Lung (tissue), 12 donors: Measurements from ENCODE around the gene LRP5. TPM values are rescaled to one million over a fixed set of nuclear protein-coding genes. Genes with fewer than 3 reads are reported as not detected.

Experiments used
- ATAC-seq: fragments of 200-7000 bp; cut with Tn5 transposase; one replicate; pipeline ENCODE4 v1.9.1; 2020; ENCODE audit warnings: moderate number of reproducible peaks; ENCODE audit not compliant: insufficient read depth, low FRiP score
- DNase-seq, 3 donors: peaks; one replicate each; pipeline ENCODE4 v3.0.0-alpha.2; 2013 to 2017
- H3K27ac ChIP-seq, 2 donors: one replicate each; pipeline ENCODE4 v1.5.1; 2013; ENCODE audit warnings: mild to moderate bottlenecking in 2 of 2, moderate library complexity in 2 of 2, control low read depth in 1 of 2, inconsistent platforms in 1 of 2, low read depth in 1 of 2, low read length in 1 of 2
- H3K27me3 ChIP-seq, 3 donors: one replicate each; pipeline ENCODE4 v1.5.1; 2013; ENCODE audit warnings: low read length in 2 of 3; ENCODE audit not compliant: control insufficient read depth in 3 of 3, insufficient read depth in 3 of 3
- H3K36me3 ChIP-seq, 4 donors: one replicate each; pipeline ENCODE4 v1.5.1; 2013; ENCODE audit warnings: low read length in 4 of 4, mild to moderate bottlenecking in 1 of 4, moderate library complexity in 1 of 4; ENCODE audit not compliant: control insufficient read depth in 4 of 4, insufficient read depth in 4 of 4
- H3K4me1 ChIP-seq, 5 donors: one replicate each; pipeline ENCODE4 v1.5.1; 2013; ENCODE audit warnings: low read length in 5 of 5, mild to moderate bottlenecking in 2 of 5, moderate library complexity in 1 of 5; ENCODE audit not compliant: control insufficient read depth in 5 of 5, insufficient read depth in 5 of 5
- H3K4me3 ChIP-seq: one replicate; pipeline ENCODE4 v1.5.1; 2013; ENCODE audit warnings: mild to moderate bottlenecking, control low read depth, moderate library complexity
- H3K9ac ChIP-seq, 2 donors: one replicate each; pipeline ENCODE4 v1.5.1; 2013; ENCODE audit warnings: low read length in 2 of 2, control low read depth in 1 of 2; ENCODE audit not compliant: insufficient read depth in 1 of 2
- H3K9me3 ChIP-seq, 4 donors: one replicate each; pipeline ENCODE4 v1.5.1; 2013; ENCODE audit warnings: low read length in 3 of 4, mild to moderate bottlenecking in 1 of 4, moderate library complexity in 1 of 4; ENCODE audit not compliant: control insufficient read depth in 4 of 4, insufficient read depth in 3 of 4
- WGBS, 2 donors: extraction: QIAGEN DNeasy Blood & Tissue Kit; methylation state at CpG; one replicate each; pipeline ENCODE4 v1.1.7; 2013; 5-methylcytosine and 5-hydroxymethylcytosine counted together
- polyA plus RNA-seq, 2 donors: library from polyadenylated mRNA; stranded (reverse); fragments of 200-250 nt; gene quantifications; one replicate each; pipeline ENCODE4 v1.2.1, GENCODE V29; 2013
- total RNA-seq, 2 donors: library from RNA; depleted of rRNA in 1 of 2; stranded (reverse); fragments of >200 nt in 1 of 2; gene quantifications; one replicate each; pipeline ENCODE4 v1.2.1, GENCODE V29; 2014 to 2021
- TF ChIP-seq, protein P1 (sequence below): IDR thresholded peaks from 2 replicates; pipeline ENCODE4 v1.5.1; 2012; ENCODE audit warnings: mild to moderate bottlenecking; ENCODE audit errors: control extremely low read depth, extremely low read depth
- donor health status: control.
- donor health status: control.
- donor health status: Bipolar disorder and iron deficiency.
- donor health status: healthy.
- donor health status: DM: yes; HTN: yes; CAD: no.

The LRP5 gene
- total and polyA plus RNA-seq, 4 donors: 33.7 to 76.4 (median 63.2) TPM

DNA sequence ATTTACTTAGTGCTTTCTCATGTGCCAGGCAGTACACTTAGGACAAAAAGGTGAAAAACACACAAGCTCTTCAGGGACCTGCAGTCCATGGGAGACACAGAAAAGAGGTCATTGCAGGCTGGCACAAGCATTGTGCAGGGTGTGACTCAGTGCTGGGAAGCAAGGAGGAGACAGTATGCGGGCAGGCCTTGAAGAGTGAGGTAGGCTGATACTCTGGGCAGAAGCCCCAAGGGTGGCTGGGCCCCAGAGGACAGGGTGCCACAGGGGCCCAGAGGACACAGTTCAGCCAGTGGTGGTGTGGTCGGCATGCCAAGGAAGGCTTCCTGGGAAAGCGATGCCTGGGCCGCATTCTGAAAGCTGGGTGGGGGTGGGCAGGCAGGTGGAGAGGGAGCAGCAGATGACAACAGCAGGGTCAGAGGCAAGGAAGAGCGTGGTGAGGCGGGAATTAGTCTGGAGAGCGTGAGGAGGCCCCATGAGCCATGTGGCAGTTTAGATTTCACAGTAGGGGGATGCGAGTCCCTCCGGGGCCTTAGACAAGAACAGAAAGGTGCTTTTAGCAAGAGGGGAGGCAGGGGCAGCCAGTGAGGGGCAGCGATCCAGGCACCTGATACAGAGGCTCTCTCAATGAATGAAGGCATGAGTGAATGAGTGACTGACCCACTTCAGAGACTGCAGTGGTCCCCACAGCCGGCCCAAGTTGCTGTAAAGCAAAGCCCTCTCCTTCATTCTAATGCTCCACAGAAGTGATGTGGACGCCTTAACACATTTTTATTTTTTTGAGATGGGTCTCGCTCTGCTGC is 47.5 kb upstream of the LRP5 start:
- DNase-seq (no peak), ATAC-seq (no peak)
- TF ChIP-seq, protein P1, sequence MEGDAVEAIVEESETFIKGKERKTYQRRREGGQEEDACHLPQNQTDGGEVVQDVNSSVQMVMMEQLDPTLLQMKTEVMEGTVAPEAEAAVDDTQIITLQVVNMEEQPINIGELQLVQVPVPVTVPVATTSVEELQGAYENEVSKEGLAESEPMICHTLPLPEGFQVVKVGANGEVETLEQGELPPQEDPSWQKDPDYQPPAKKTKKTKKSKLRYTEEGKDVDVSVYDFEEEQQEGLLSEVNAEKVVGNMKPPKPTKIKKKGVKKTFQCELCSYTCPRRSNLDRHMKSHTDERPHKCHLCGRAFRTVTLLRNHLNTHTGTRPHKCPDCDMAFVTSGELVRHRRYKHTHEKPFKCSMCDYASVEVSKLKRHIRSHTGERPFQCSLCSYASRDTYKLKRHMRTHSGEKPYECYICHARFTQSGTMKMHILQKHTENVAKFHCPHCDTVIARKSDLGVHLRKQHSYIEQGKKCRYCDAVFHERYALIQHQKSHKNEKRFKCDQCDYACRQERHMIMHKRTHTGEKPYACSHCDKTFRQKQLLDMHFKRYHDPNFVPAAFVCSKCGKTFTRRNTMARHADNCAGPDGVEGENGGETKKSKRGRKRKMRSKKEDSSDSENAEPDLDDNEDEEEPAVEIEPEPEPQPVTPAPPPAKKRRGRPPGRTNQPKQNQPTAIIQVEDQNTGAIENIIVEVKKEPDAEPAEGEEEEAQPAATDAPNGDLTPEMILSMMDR: no peak
- H3K4me1 ChIP-seq: peaks cover 0 to 8% (median 5%) of the 10 kb centered on the region in 5 donors
- 90 to 94% methylated on average over 13 of the region's 13 CpGs for WGBS, 2 donors
- H3K4me3 ChIP-seq: no peak overlapping the region
- peak overlapping the region in 1 of 2 donors; percentile 11 for H3K9ac ChIP-seq
- peaks cover 0 to 3% (median 0%) of the 10 kb centered on the region in 4 donors for H3K9me3 ChIP-seq
- H3K27me3 ChIP-seq: no peaks in the 10 kb centered on the region
- no peak overlapping the region for H3K27ac ChIP-seq
- peaks cover 14 to 65% (median 27%) of the 10 kb centered on the region in 4 donors for H3K36me3 ChIP-seq

- H3K9me3 ChIP-seq: peaks cover 0 to 3% (median 0%) of the 10 kb centered on the region in 4 donors
- H3K27ac ChIP-seq: no peak overlapping the region
- 91% methylated on average over 16 of the region's 16 CpGs for whole genome bisulfite sequencing, 2 donors
- H3K4me3 ChIP-seq: no peak overlapping the region
- DNase-seq (no peak), ATAC-seq (no peak)
- H3K27me3 ChIP-seq: no peaks in the 10 kb centered on the region
- H3K36me3 ChIP-seq: peaks cover 14 to 55% (median 26%) of the 10 kb centered on the region in 4 donors
- H3K9ac ChIP-seq: no peak overlapping the region
- TF ChIP-seq, protein P1: no peak
- H3K4me1 ChIP-seq: peaks cover 3 to 12% (median 7%) of the 10 kb centered on the region in 5 donors
Measured at GRCh38 chr11:68266121-68266891, 46.1 kb upstream of the LRP5 start.

GRCh38 chr11:68266936-68267880 is 45.2 kb upstream of the LRP5 start:
- DNase-seq (no peak), ATAC-seq (no peak)
- H3K4me3 ChIP-seq: no peak overlapping the region
- no peaks in the 10 kb centered on the region for H3K27me3 ChIP-seq
- peaks cover 0 to 3% (median 0%) of the 10 kb centered on the region in 4 donors for H3K9me3 ChIP-seq
- H3K27ac ChIP-seq: no peak overlapping the region
- no peak overlapping the region for H3K9ac ChIP-seq
- peaks cover 12 to 47% (median 21%) of the 10 kb centered on the region in 4 donors for H3K36me3 ChIP-seq
- TF ChIP-seq, protein P1: no peak
- WGBS, 2 donors: 81 to 92% methylated on average over 12 of the region's 12 CpGs
- peaks cover 3 to 12% (median 7%) of the 10 kb centered on the region in 5 donors for H3K4me1 ChIP-seq
